Loucy (cell line): ENCODE data around the gene DCAF6.

Experiments
- CTCF ChIP-seq: fragments of 200-600 bp; sonication (generic); conservative IDR thresholded peaks from 2 replicates; pipeline ENCODE4 v1.5.1; 2014; ENCODE audit warnings: mild to moderate bottlenecking, antibody characterized with exemption, low read length
- EZH2phosphoT487 ChIP-seq: fragments of 200-600 bp; IDR thresholded peaks from 2 replicates; pipeline ENCODE4 v1.6.1; 2018; ENCODE audit warnings: antibody characterized with exemption, mild to moderate bottlenecking, moderate library complexity, borderline replicate concordance

GRCh38 chr1:168045311-168045710, 108.8 kb downstream of the DCAF6 start:
- TF ChIP-seq CTCF: no peak
- TF ChIP-seq EZH2phosphoT487: no peak
